GM18951 (cell line): Measurements from ENCODE around the gene RFLNA.

Source experiments
- POLR2A ChIP-seq: IDR thresholded peaks from 4 replicates; pipeline ENCODE4 v1.6.1; 2011; ENCODE audit warnings: mild to moderate bottlenecking; ENCODE audit not compliant: insufficient read length, insufficient read depth; ENCODE audit errors: extremely low read depth
- in situ Hi-C: fragments of 300-500 bp; cut with MboI; formaldehyde crosslinking; loops from one replicate; pipeline ENCODE4 v1.12.0; 2022; ENCODE audit warnings: low sequenced_read_pairs, mixed read lengths, inconsistent platforms; ENCODE audit not compliant: unreplicated experiment

The RFLNA gene

GRCh38 chr12:124310785-124311184 is 15.9 kb downstream of the RFLNA start:
- in situ Hi-C loops = loop anchor here (25.0 kb wide), 1 partner anchor 248 kb away; no protein-coding TSS in a partner anchor

GRCh38 chr12:124311292-124312109 is 16.6 kb downstream of the RFLNA start:
- TF ChIP-seq POLR2A = no peak
- in situ Hi-C loops = loop anchor here (25.0 kb wide), 1 partner anchor 249 kb away; no protein-coding TSS in a partner anchor

More at GRCh38 chr12:124310785-124311184, 15.9 kb downstream of the RFLNA start:
- no peak for TF ChIP-seq POLR2A

GRCh38 chr12:124312601-124313000 is 17.7 kb downstream of the RFLNA start:
- in situ Hi-C loops = loop anchor here (25.0 kb wide), 1 partner anchor 250 kb away; no protein-coding TSS in a partner anchor
- TF ChIP-seq POLR2A = no peak

- TF ChIP-seq POLR2A = no peak
- in situ Hi-C loops = loop anchor here (25.0 kb wide), 1 partner anchor 252 kb away; no protein-coding TSS in a partner anchor
Measured at GRCh38 chr12:124314207-124314606, 19.3 kb downstream of the RFLNA start.

- TF ChIP-seq POLR2A = no peak
- in situ Hi-C loops = loop anchor here (25.0 kb wide), 1 partner anchor 252 kb away; no protein-coding TSS in a partner anchor
Measured at GRCh38 chr12:124314766-124315165, 19.9 kb downstream of the RFLNA start.

GRCh38 chr12:124315372-124316044 is 20.6 kb downstream of the RFLNA start:
- no peak for TF ChIP-seq POLR2A

GRCh38 chr12:124316257-124316900 is 21.5 kb downstream of the RFLNA start:
- TF ChIP-seq POLR2A = no peak
- in situ Hi-C loops = loop anchor here (25.0 kb wide), 1 partner anchor 254 kb away; no protein-coding TSS in a partner anchor

More at GRCh38 chr12:124315372-124316044, 20.6 kb downstream of the RFLNA start:
- in situ Hi-C loops = loop anchor here (25.0 kb wide), 1 partner anchor 253 kb away; no protein-coding TSS in a partner anchor

- TF ChIP-seq POLR2A = no peak
Measured at GRCh38 chr12:124317400-124317799, 22.5 kb downstream of the RFLNA start.

GRCh38 chr12:124318278-124319020 is 23.6 kb downstream of the RFLNA start:
- in situ Hi-C loops = loop anchor here (25.0 kb wide), 1 partner anchor 256 kb away; no protein-coding TSS in a partner anchor
- no peak for TF ChIP-seq POLR2A

More at GRCh38 chr12:124317400-124317799, 22.5 kb downstream of the RFLNA start:
- in situ Hi-C loops = loop anchor here (25.0 kb wide), 1 partner anchor 255 kb away; no protein-coding TSS in a partner anchor

GRCh38 chr12:124319368-124320050 is 24.6 kb downstream of the RFLNA start:
- no peak for TF ChIP-seq POLR2A
- in situ Hi-C loops = loop anchor here (25.0 kb wide), 1 partner anchor 257 kb away; no protein-coding TSS in a partner anchor

- no peak for TF ChIP-seq POLR2A
- in situ Hi-C loops = loop anchor here (25.0 kb wide), 1 partner anchor 259 kb away; no protein-coding TSS in a partner anchor
Measured at GRCh38 chr12:124321040-124321481, 26.2 kb downstream of the RFLNA start.
